ENCODE measurements around the gene AKAP10. TPM values are rescaled to one million over a fixed set of nuclear protein-coding genes. Genes with fewer than 3 reads are reported as not detected.

AKAP10 gene
- total RNA-seq, 4 donors from 2014 or later, result 21.9 to 39.1 (median 30.3) TPM

DNA sequence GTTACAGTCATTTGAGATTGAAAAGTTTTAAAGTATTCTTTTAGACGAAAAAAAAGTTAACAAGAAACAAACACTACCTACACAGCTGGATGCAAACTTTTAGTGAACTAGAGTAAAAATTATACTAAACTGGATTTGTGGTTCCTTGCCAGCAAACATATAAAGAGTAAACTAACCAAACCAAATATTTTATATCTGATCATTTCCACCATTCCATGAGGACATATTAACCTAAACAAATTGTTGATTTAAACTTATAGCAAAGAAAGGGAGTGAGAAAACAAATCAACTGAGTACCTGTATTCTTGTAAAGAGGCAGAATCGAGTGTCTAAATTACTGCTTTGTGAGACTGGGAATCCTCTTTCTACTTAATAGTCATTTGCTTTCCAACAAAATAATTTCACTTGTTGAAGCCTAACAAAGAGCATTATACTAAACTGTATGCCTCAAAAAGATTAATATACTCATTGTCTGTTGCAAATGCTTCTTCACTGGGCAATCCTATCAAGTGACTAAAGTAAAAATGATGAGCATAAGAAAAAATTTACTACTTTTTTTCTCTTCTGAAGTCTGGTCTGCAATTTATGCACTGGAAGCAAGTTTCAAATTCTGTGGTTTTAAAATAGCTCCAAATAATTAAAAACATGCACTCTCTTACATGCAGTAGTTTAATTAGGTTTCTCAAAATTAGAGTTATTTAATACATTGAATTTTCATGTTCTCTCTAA lies 37.5 kb downstream of the AKAP10 start:
- ATAC-seq (ENCODE audit: low FRiP score) (no peak), DNase-seq (ENCODE audit: low spot score) (no peak)
- TF ChIP-seq, protein P1, sequence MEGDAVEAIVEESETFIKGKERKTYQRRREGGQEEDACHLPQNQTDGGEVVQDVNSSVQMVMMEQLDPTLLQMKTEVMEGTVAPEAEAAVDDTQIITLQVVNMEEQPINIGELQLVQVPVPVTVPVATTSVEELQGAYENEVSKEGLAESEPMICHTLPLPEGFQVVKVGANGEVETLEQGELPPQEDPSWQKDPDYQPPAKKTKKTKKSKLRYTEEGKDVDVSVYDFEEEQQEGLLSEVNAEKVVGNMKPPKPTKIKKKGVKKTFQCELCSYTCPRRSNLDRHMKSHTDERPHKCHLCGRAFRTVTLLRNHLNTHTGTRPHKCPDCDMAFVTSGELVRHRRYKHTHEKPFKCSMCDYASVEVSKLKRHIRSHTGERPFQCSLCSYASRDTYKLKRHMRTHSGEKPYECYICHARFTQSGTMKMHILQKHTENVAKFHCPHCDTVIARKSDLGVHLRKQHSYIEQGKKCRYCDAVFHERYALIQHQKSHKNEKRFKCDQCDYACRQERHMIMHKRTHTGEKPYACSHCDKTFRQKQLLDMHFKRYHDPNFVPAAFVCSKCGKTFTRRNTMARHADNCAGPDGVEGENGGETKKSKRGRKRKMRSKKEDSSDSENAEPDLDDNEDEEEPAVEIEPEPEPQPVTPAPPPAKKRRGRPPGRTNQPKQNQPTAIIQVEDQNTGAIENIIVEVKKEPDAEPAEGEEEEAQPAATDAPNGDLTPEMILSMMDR (IDR thresholded peaks at IDR 0.05), result no peak

DNA sequence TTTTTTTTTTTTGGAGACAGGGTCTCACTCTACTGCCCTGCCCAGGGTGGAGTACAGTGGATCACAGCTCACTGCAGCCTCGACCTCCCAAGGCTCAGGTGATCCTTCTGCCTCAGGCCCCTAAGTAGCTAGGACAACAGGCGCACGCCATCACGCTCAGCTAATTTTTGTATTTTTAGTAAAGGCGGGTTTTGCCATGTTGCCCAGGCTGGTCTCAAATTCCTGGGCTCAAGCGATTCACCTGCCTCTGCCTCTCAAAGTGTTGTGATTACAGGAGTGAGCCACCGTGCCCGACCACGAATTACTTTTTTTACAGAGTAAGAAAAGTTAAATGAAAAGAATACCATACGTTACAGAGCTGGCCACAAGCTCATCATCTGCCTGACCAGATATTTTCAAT lies 38.9 kb downstream of the AKAP10 start:
- DNase-seq (ENCODE audit: low spot score) (no peak), ATAC-seq (ENCODE audit: low FRiP score) (no peak)
- TF ChIP-seq, protein P1 (IDR thresholded peaks at IDR 0.05), result no peak

DNA sequence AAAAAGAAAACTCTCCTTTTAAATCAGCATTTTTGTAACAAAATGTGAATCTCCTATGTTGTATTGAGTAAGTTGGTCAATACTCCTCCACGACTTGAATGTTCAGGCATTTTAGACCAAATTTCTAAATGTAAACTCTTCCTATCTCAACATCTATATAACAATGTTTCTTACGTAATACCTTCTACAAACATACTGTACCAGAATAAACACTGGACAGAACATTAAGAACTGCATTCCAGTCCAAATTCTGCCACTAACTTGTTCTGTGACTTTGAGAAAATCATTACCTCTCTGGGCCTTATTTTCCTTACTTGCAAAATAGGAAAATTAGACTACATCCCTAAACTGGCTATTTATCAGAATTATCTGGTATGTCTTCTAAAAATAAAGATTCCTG lies 40.1 kb downstream of the AKAP10 start:
- ATAC-seq (ENCODE audit: low FRiP score) (no peak), DNase-seq (ENCODE audit: low spot score) (no peak)
- TF ChIP-seq, protein P1 (IDR thresholded peaks at IDR 0.05), result no peak

GRCh38 chr17:19935169-19935568 lies 42.5 kb downstream of the AKAP10 start:
- ATAC-seq (ENCODE audit: low FRiP score) (no peak), DNase-seq (ENCODE audit: low spot score) (no peak)
- TF ChIP-seq, protein P1 (IDR thresholded peaks at IDR 0.05), result no peak

GRCh38 chr17:19933628-19934027 lies 44.0 kb downstream of the AKAP10 start:
- TF ChIP-seq, protein P1 (IDR thresholded peaks at IDR 0.05), result no peak
- DNase-seq (ENCODE audit: low spot score), result no peak
- ATAC-seq (ENCODE audit: low FRiP score), result no peak

DNA sequence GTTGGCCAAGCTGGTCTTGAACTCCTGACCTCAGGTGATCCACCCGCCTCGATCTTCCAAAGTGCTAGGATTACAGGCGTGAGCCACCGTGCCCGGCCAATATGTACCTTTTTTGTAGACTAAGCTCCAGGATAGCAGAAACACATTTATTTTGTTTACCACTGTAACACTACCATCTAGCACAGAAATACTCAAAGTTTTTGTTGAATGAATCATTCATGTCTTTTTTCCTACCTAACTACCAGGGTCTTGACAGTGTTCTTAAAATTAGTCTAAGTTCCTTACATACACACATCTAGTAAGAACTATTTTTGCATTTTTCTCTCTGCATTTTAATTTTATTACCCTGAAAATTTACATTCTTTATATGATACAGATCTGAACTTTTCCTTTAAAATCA lies 44.4 kb downstream of the AKAP10 start:
- TF ChIP-seq, protein P1 (IDR thresholded peaks at IDR 0.05), result no peak
- DNase-seq (ENCODE audit: low spot score), result no peak
- no peak for ATAC-seq (ENCODE audit: low FRiP score)

DNA sequence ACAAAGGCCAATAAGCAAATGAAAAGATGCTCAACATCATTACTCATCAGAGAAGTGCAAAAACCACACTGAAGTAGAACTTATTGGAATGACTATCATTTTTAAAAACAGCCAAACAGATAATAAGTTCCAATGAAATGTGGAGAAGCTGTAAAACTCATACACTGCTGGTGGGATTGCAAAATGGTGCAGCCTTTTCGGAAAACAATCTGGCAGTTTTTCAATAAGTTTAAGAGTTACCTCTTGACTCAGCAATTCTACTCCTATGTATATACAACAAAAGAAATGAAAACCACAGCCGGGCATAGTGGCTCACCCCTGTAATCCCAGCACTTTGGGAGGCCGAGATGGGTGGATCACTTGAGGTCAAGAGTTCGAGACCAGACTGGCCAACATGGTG lies 49.3 kb downstream of the AKAP10 start:
- DNase-seq (ENCODE audit: low spot score) (no peak), ATAC-seq (ENCODE audit: low FRiP score) (no peak)
- TF ChIP-seq, protein P1 (IDR thresholded peaks at IDR 0.05), result no peak
